Activated T-cell treated with anti-CD3 and anti-CD28 coated beads for 24 hours (primary cell): Measurements from ENCODE around the gene ING4.
A peak's percentile ranks its signal among the peaks of the same experiment; 100 is the strongest.

Experiments used
- DNase-seq: peaks from one replicate; pipeline ENCODE4 v3.0.0-alpha.2; 2020; ENCODE audit warnings: low read depth

ING4 gene

DNA sequence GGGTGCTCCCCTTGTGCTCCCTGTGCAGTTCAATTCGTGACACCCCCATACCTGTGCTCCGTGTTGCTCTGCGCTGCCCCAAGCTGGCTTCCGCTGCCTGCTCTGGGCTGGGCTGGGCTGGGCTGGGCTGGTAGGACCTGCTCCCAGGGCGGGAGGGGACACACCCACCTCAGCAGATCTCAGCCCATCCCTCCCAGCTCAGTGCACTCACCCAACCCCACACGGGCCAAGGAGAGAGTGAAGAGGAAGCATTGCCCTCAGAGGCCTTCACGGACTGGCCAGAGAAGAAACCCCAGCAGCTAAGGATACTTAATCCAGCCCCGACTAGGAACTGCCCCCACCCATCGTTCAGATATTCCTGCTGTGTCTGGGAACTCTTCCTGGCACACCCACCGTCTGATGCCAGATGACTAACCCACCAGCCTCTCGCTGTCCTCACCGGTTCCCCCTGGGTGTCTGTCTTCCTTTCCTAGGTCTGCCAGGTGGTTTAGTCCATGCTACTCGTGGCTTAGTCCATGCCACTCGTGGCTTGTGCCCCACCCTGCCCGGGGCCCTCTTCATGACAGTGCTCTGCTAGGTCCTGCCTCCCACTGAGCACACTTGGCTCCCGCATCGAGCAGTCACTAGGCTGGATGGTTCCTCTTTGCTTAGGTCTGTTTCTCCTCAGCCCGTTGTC is 26.9 kb downstream of the ING4 start, which contains the start of gene LPAR5:
LPAR5 (minus strand) TSS at position 104 of the 676 bp plus-strand sequence. CDS start 14,711 bp downstream, outside the sequence.
- DNase-seq, result no peak

DNA sequence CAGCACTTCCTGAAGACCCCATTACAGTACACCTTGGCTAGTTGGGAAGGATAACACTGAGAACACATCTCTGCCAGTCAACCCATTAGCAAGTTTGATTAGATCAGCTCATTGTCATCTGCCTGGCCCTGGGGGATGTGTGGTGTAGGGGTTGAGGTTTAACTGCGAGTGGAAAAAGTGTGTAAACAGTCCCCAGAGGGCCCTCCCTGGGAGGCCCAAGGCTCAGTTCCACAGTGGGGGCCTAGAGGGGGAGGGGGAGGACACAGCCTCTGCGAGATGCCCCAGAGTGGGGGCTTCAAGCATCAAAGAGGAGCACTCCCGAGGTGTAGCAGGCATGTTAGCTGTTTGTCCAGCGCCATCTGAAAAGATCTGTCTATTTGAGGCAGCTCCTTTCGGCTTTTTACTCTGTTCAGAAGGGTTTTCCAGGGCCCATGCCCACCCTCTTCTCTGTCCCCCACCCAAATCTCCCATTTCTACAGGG is 27.5 kb downstream of the ING4 start:
- peak; percentile 57 for DNase-seq

DNA sequence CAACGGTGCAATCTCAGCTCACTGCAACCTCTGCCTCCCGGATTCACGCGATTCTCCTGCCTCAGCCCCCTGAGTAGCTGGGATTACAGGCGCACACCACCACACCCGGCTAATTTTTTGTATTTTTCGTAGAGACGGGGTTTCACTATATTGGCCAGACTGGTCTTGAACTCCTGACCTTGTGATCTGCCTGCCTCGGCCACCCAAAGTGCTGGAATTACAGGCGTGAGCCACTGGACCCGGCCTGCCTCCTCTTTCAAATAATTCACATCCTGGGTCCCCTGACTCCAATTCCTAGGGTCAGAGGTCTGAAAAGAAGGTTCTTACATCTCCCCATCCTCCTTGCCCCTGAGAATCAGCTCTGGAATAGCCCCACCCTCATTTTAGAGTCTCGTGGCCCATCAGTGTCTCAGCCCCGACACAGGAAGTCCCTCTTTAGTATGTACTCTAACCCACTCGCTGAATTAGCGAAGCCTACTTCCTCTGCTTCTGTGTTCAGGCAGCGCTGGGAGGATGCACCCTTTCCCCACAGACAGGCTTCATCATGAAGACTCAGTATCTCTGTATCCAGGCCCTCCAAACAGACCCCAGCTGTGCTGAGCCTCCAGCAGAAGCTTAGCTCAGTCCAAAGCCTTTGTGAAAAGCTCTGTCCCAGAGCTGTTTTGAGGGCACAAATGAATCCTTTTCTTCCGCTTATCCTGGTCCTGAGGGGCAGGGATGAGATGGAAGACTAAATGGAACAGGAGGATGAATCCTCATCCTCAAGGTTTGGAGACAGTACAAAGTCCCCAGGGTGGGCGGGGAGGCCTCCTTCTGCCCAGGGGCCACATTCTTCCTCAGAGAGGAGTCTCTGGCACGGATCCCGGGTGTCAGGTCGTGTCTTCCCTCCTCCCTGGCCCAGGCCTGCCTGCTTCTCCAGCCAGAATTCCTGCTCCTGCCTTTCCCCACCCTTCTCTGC is 30.6 kb downstream of the ING4 start:
- no peak for DNase-seq

DNA sequence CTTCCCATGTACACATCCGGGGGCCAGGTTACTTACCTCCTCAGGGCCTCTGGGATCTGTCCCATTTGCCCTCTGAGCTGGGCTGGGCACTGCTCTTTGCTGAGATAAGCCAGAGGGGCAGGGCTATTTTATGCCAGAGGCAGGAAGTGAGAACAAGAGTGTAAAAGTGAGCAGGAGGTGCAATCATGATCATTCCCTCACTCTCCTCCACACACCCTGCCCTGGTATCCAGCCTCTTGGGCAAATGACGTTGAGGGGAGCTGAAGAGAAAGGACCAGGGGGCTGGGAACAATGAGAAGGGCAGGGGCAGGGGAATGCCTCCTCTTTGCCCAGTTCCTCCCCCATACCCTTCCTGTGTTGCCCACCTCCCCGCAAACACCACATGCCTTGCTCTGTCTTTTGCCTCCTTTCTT is 31.4 kb downstream of the ING4 start:
- no peak for DNase-seq

- DNase-seq, result no peak
Measured at GRCh38 chr12:6630736-6631135, 32.2 kb downstream of the ING4 start.

DNA sequence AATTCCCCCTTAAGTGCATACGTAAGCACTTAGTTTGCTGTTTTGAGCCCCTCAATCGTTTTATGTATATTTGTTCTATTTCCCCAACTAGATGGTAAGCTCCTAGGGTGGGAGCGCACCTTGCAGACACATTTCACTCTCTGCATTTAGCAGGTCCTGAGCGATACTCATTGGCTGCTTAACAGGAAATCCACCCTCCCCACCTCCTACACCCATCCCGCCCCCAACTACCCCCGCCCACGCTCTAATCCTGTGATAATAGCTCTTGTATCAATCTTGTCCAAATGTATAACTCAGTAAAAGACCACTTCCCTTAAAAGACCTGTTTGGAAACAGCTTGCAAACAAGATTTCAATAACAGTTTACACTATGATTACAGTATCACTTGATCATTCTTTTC is 35.3 kb downstream of the ING4 start:
- DNase-seq, result no peak

DNA sequence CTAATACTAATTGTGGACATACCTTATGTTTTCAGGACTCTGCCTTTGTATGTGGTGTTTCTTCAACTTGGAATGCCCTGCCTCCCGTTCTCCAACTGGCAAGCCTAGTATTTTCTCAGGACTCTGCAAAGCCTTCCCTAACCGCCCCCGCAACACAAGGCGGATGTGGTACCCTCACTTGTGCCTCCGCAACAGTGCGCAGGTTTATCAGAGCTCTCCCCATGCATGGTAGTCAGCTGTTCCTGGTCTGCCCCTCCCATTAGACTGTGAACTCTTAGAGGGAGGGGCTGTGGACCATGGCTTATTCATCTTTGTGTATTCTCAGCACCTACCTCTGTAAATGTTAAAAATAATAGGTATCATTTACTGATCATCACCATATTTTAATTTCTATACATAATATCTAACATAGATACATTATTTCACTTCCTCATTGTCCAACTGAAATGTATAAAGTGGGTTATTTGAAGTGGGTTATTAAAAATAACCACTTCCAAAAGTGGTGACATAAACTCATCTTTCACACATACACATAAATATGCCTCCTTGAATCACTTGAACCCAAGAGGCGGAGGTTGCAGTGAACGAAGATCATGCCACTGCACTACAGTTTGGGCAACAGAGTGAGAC is 36.1 kb downstream of the ING4 start:
- DNase-seq, result no peak

DNA sequence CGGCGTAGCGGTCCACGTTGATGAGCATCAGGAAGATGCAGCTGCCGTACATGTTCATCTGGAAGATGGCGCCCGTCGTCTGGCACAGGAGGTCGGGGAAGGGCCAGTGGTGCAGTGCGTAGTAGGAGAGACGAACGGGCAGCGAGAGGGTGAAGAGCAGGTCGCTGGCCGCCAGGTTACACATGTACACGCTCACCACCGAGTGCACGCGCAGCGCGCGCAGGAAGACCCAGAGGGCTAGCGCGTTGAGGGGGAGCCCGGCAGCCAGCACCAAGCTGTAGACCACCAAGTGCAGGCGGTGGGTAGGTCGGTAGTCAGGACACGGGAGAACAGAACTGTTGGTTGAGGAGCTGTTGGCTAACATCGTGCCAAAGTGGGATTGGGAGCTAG is 42.0 kb downstream of the ING4 start:
- DNase-seq, result no peak

DNA sequence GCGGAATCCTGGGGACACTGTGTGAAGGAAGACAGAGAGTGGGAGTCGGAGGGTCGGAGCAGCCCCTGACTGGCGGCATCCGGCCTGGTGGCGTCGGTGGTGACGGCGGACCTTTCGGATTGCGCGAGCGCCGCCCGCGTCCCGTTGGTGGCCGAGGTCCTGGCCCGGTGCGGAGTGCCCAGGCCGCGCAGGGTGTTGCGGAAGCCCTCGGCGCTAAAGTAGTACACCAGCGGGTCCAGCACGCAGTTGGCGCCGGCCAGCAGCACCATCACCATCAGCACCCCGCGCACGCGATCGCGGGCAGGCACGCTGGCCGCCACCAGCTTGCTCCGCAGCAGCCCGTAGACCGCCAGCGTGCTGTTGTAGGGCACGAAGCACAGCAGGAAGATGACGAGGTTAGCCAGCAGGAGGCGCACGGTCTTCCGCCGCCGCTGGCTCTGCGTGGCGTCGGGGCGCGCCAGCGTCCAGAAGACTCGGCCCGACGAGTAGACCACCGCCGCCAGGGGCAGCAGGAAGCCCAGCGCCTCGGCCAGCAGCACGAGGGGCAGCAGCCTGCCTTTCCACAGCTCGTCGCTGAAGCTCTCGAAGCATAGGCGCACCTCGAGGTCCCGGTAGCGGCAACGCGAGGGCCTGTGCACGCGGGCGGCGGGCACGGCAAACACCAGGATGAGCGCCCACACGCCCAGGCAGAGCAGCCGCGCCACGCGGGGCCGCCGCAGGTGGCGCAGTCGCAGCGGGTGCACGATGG is 42.6 kb downstream of the ING4 start:
- DNase-seq, result no peak

DNA sequence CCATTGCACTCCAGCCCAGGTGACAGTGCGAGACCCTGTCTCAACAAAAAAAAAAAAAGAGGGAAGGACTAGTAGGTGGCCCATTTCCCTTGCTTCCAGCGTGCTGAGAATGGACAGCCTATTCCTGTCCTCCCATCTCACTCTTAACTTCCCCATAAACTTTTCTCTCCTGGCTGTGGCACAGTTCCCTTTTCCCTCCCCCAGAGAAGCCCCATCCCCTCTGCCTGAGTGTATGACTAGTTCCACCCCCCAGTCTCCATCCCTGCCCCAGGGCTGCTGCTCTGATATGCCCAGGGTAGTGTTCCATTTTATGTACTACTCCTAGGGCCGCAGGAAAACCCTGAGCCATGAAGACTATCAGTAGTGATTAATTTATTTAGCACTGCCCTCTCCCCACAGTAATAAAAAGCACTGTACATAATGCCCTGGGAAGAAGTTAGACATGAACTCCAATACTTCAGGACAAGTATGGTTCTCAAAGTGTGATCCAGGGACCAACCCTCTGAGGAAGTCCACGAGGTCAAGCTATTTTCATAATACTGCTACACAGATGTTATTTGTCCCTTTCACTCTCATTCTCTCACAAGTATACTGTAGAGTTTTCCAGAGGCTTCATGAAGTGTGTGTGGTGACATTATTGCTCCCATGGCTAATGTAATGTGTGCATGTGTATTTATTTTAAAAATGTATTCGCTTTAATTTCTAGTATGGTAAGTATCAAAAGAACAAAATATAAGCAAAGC is 44.3 kb downstream of the ING4 start:
- no peak for DNase-seq

GRCh38 chr12:6615802-6616201 is 47.1 kb downstream of the ING4 start:
- DNase-seq, result no peak

DNA sequence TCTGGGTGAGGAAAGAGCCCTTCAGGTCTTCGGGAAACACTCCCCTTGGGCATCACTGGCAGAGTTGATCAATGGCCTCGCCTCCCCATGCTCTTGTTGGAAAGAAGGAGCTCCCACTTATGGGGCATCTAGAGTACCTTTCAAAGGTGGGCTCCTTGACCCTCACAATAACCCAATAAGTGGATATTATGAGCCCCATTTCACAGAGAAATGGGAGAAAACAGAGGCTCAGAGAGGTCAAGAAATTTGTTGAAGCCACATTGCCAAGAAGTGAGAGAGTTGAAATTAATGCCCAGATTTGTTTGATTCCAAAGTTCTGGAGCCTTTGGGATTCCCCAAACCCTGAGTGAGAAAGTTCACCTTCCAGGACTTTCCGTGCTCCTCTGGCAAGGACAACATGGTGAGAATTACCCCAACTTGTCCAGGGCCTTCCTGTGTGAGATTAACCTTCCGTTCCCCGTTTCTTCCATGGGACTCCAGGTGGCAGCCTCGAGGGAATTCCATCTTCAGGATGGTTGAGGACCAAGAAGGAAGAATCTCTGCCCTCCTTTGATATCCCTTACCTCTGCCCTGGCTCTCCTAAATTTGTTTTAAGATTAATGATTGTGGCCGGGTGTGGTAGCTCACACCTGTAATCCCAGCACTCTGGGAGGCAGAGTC is 48.3 kb downstream of the ING4 start:
- no peak for DNase-seq

DNA sequence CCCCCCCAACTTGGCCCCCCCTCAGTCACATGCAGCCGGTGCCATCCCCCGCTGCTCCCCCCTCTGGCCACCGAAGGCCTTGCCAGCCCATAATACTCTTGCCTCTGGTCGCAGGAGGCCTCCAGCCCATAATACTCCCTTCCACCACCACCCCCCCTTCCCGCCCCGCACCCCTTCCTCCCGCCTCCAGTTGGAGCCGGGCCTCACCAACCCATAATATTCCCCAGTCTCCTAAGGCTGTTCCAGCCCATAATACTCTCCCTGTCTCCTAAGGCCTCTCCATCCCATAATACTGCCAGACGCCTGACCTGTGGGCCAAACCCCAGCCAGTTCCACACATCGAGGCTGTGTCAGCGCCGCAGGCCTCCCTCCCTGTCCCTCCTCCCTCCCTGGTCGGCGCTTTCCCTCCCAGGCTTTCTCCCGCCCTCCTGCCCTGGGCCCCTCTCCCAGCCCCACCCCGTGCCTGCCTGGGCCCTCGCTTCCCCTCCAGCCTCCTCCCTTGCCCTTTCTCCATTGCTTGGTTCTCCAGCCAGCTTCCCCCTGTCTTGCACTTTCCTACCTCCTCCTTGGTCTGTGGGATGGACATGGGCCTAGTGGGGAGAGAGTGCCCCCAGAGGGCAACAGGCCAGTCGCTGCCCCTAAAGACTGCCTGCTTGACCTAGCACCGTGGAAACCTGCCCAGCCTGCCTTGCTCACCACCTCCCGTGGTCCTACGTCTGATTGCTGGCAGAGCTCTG is 49.0 kb downstream of the ING4 start:
- no peak for DNase-seq

- no peak for DNase-seq
Measured at GRCh38 chr12:6613015-6613775, 49.7 kb downstream of the ING4 start.

GRCh38 chr12:6612652-6613014 is 50.3 kb downstream of the ING4 start:
- DNase-seq, result no peak

DNA sequence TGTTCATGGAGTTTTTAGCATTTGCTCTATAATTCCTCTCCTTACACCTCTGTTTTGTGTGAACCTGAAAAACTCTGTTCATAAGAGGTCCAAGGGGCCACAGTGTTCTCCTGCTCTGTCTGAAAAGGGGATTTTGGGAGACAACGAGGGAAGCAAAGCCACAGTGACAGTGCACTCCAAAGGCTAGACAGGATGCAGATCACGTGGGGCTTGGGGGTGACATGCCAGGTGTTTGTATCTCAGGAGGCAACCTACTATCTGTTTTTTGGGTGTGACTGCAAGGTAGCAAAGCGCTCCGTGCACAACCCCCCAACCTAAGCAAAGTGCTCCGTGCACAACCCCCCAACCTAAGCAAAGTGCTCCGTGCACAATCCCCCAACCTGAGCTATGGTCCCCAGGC is 50.7 kb downstream of the ING4 start:
- no peak for DNase-seq

- no peak for DNase-seq
Measured at GRCh38 chr12:6608592-6609281, 54.2 kb downstream of the ING4 start.

DNA sequence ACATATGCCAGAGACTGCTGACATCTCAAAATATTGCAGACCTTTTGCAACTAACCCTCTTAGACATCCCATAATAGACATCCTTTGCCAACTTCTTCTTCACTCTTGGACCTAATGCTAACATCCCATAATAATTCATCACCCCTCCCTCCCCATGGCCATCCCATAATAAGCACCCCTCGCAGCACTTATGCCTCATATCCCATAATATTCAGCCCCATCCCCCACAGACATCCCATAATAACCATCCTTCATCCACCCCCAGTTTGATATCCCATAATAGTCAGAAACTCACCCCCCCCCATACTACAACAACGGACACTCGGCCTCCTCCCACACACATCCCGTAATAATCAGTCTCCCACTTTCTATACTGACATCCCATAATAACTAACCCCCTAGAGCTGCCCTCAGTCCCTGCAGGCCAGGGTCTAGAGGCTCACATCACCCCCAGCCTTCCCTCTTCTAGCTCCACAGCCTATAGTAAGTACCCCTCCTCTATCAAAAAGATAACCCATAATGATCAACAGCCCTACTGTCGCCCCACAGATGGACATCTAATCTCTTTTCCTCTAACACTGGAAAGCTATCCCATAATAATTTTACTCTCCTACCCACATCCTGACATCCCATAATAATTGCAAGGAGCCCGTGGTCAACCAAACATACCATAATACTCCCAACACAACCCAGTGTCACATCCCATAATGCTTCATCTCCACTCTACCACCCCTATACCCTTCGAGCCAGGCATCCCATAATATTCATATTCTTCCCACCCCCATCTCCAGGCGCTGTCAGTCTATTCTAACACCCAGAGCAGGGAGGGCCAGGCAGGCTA is 54.9 kb downstream of the ING4 start:
- DNase-seq, result peak; percentile 55
